Measurements from ENCODE around the gene PLXNB1.
"Not testable (repeated sequence)": the region's sequence is repeated elsewhere in the genome, so short reads cannot be mapped to it uniquely, and the experiment has no call there.

PLXNB1 gene, protein sequence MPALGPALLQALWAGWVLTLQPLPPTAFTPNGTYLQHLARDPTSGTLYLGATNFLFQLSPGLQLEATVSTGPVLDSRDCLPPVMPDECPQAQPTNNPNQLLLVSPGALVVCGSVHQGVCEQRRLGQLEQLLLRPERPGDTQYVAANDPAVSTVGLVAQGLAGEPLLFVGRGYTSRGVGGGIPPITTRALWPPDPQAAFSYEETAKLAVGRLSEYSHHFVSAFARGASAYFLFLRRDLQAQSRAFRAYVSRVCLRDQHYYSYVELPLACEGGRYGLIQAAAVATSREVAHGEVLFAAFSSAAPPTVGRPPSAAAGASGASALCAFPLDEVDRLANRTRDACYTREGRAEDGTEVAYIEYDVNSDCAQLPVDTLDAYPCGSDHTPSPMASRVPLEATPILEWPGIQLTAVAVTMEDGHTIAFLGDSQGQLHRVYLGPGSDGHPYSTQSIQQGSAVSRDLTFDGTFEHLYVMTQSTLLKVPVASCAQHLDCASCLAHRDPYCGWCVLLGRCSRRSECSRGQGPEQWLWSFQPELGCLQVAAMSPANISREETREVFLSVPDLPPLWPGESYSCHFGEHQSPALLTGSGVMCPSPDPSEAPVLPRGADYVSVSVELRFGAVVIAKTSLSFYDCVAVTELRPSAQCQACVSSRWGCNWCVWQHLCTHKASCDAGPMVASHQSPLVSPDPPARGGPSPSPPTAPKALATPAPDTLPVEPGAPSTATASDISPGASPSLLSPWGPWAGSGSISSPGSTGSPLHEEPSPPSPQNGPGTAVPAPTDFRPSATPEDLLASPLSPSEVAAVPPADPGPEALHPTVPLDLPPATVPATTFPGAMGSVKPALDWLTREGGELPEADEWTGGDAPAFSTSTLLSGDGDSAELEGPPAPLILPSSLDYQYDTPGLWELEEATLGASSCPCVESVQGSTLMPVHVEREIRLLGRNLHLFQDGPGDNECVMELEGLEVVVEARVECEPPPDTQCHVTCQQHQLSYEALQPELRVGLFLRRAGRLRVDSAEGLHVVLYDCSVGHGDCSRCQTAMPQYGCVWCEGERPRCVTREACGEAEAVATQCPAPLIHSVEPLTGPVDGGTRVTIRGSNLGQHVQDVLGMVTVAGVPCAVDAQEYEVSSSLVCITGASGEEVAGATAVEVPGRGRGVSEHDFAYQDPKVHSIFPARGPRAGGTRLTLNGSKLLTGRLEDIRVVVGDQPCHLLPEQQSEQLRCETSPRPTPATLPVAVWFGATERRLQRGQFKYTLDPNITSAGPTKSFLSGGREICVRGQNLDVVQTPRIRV (N-terminal part only)

GRCh38 chr3:48429960-48430707 lies at the start of gene PLXNB1:
TSS of gene PLXNB1 (minus strand) at chr3:48430086. CDS start at chr3:48424611, 5,475 bp downstream.
- DNase-seq: peak; percentile 76

DNA sequence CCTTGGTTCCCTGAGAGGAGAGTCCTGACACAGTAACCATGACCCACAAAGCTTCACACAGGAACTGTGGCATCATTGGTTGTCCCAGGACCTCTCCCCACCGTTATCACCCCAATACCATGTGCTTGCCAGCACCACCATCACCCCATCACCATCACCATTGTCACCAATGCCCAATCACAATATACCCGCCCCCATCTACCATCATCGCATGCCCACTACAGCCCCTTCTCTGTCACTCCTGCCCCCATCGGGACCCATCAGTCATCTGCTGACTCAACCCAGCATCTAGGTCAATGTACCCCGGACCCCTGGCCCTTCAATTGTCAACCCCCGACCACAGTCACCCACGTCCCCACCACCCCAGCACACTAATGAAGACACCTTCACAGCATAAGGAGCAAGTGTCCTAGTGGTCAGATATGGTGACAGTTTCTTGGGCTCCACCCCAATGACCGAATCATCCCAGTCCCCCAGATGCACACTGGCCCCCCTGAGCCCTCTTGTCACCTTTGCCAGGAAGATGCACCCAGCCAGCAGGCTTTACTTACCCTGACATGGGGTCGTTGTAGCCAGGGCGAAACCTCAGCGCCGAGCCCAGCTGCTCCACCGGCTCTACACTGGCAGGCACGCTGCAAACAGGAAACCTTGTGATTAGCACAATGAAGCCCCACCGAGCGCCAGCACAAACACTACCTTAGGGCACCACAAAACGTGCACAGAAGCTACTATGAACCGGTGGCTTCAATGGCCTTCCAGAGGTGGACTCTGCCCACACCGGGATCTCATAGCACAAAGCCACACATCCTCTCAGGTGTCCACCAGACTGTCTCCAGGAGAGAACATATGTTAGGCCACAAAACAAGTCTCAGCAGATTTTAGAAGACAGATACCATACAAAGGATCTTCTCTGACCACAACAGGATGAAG lies 49.0 kb upstream of the PLXNB1 start:
- DNase-seq: no peak

GRCh38 chr3:48477959-48478520 lies 48.2 kb upstream of the PLXNB1 start:
- DNase-seq: no peak

DNA sequence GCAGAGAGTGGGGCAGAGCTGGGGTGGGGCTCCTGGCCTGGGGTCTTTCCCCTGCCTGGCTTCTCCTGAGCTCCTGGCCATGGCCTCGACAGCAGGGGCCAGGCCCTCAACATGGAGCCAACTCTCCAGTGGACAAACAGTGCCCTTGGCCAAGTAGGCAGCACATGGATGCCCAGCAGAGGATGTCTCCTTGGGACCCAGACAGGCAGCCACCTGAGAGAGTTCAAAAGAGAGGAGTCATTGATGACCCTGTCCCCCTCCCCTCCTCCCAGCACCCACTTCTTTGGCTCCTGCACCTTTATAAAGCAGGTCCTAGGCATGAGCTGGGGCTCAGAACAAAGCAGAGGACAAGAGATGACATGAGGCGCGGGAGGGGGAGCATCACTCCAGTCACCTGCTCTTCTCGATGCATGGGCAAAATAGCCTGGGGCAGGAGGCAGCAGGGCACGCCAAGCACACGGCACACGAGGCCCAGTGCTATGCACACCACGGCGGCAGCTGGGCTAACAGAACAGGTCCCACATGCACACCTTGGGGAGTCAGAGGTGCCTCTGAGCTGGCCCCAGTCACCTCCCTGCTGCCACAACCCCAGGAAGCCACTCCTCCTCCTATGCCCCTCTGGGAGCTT lies 46.7 kb upstream of the PLXNB1 start:
- no peak for DNase-seq

- DNase-seq: no peak
These were observed 45.3 kb upstream of the PLXNB1 start for GRCh38 chr3:48475188-48475587.

- no peak for DNase-seq
These were observed 44.7 kb upstream of the PLXNB1 start for GRCh38 chr3:48474619-48475018.

DNA sequence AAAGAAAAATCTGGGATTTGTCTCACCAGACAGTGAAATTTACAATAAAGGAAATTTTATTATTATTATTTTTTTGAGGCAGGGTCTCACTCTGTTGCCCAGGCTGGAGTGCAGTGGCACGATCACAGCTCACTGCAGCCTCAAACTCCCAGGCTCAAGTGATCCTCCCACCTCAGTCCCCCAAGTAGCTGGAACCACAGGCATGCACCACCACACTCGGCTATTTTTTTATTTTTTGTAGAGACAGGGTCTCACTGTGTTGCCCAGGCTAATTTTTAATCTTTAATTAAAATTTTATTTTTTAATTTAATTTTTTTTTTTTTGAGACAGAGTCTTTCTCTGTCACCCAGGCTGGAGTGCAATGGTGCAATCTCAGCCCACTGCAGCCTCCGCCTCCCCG lies 44.1 kb upstream of the PLXNB1 start:
- DNase-seq: not testable (repeated sequence)

- DNase-seq: no peak
These were observed 43.7 kb upstream of the PLXNB1 start for GRCh38 chr3:48473617-48473952.

DNA sequence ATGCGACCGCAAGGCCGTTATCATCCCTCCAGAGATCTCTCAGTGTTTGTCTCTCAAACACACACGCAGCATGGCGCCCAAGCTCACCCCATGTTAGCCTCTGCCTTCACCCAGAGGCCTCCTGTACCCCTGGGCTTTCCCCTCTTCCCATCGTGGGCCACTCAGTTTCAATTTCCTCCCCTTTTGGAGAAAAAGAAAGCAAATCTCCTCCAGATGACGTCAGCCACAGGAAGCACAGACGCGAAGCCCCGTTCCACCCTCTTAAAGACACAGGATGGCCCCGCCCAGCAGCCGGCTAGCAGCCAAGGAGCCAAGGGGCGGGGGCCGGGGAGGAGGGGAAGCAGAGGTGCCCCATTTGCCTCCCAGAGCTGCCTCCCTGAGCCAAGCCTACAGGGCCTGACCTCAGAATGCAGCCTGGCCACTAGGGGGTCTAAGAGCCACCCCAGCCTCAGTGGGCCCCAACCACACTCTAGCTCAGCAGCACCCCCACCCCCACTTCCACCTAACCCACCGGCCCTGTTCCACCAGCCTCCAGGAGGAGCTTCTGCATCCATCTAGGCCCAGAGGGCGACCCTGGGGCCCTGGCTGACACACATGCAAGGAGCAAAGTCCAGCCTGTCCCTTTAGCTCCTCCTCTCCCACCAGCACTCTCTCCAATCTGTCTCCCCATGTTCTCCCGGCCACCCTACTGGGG lies 43.2 kb upstream of the PLXNB1 start:
- DNase-seq: peak; percentile 92

DNA sequence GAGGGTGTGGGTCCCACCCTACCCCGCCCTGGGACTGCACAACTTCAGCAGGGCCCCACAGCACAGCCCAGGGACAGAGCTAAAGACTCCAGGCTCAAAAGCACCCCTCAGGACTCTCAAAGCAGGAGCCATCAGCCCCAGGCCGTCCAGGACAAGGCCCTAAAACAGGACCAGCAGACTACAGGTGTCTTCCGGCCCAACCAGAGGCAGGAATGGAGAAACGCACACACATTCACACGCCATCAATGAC lies 42.7 kb upstream of the PLXNB1 start:
- no peak for DNase-seq

DNA sequence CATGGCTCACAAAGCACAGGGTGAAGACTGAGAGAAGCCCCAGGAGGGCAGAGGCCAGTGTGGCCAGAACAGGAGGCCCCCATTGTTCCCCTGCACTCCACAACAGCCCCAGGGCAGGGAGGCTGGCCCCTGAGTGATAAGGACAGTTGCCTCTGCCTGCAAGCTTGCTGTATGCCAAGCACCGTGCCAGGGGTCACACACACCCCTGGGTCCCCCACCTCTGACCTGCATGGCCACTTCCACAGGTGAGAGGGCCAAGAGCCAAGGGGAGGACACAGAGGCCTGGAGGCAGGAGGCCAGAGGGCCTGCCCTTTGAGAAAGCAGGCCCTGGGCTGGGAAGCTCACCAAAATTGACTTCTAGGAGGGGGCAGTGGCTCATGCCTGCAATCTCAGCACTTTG lies 40.4 kb upstream of the PLXNB1 start:
- DNase-seq: no peak

DNA sequence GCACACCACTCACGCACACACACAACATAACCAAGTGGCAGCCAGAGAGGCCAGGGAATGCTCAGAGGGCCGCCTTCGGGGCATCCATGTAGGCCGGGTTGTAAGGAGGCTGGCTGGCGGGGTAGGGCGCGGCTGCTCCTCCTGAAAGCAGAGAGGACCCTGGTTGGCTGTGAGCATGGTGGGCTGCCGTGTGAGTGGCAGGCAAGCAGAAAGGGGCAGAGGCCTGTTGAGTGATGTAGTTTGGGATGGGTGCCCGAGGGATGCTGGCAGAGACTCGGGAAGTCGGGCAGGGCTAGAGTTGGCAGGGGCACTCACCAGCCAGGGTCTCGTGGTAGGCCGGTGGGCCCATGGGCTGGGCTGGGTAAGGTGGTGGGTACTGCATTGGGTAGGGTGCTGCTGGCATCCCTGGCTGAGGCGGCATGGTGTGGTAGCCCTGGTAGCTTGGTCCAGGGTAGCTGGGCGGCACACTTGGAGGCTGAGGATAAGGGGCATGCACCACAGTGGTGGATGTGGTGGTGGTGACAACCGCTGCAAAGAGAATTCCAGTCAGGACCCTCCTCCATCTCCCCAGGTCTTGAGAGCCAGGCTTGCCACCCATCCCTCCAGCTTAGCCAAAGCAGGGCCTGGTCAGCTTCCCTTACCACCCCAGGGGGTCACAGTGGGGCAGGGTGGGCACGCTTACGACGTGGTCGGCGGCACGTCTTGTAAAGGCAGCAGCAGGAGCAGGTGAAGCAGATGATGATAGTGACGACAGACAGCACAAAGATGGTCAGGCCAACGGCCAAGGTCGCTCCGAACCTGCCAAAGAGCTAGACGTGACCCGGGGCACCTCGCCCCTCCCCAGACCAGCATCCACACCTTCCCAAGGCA lies 39.4 kb upstream of the PLXNB1 start:
- DNase-seq: no peak

DNA sequence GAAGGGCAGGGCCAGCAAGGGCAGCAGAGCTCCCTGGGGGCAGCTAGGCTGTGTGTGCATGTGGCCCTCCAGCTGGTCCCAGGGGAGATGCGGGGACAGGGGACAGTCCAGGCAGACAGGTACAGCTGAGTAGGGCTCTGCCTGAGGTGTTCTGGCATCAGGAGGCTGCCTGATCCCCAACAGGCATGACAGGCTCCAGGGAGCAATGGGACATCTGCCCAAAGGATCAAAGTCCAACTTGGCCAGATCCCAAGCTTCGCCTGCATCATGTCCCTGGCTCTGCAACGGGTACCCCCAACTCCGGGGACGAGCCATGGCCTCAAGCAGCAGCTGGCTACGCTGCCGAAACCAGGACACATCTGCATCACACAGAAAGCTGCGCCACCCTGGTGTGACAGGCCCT lies 38.4 kb upstream of the PLXNB1 start:
- no peak for DNase-seq

DNA sequence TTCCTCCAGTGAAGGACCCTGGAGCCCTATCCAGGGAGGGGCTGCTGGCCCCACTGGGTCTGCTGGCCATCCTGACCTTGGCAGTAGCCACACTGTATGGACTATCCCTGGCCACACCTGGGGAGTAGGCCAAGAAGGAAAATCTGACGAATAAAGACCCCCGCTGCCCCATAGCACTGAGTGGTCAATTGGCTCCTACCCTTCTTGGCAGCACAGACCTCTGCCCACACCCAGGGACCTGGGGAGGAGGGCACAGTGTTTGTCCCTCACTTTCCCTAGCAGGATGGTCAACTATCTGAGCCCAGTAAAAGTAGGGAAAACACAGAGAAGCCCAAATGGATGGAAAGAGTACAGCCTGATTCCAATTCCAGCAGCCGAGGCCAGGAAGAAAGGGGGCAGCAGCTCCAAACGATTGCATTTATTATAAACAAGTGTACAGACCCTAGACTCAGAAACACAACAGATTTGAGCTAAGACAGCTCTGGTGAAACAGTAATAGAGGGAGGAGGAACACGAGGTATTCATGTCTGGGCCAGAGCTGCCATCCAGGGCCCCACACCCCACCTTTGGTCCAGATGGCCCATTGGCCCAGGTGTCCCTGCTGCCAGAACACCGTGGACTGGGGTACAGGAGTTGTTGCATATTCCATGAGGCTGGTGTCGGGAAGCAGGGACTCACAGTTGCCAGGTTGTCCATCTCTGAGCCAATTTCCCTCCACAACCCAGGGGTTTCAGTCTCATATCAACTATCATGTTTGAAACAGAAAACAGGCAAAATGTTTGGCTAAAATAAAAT lies 37.8 kb upstream of the PLXNB1 start:
- DNase-seq: no peak

GRCh38 chr3:48467110-48467454 lies 37.2 kb upstream of the PLXNB1 start:
- DNase-seq: no peak

GRCh38 chr3:48466386-48467109 lies 36.7 kb upstream of the PLXNB1 start:
- DNase-seq: no peak

DNA sequence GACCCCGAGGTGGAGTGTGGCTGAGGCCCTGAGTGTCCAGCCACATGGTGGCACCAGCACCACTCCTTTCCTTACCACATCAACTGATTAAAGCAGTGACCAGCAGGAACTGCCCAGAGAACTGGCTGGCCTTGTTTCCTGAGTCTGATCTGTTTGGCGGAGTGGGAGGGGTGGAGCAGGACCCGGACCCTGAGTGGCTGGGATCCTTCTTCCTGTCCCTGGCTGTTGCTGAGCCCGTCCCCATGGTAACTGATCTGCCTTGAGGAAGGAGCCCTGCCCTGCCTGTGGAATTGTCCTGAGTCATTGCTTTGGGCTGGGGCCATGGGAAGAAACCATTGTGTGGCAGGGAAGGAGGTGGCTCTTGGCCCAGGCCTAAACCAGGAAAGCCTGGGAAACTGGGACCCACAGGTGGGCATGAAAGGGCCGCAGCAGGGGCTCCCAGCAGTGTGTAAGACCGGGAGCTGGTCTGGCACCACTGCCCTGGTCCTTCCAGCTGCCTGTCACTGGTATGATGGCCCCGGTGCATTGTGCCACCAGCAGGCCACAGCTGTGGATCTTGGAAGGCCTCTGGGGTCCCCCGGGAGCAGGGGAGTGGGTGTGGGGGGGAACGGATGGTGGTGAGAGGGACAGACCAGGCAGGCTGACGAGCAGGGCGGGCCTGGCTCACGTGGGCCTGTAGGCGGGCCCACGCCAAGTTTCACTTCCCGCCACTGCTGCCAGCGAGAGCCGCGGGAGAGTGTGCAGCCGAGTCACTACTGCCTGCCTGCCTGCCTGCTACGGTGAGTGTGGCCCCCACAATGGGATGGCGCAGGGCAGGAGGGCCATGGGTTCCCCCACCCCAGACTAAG lies 35.9 kb upstream of the PLXNB1 start:
- DNase-seq: peak; percentile 98
